Tibial nerve (tissue), 3 donors: ENCODE results near the gene ZCCHC17.

ENCODE experiments used
- POLR2A ChIP-seq, 2 donors: fragments of 450-650 bp; IDR thresholded peaks; one replicate each; pipeline ENCODE4 v1.6.1; 2017; ENCODE audit warnings: antibody characterized with exemption in 2 of 2, mild to moderate bottlenecking in 2 of 2, moderate library complexity in 2 of 2
- TF ChIP-seq, protein P1 (sequence below), 5 experiments: fragments of 200-600 bp in 3 of 5; fragments of 450-650 bp in 2 of 5; sonication (generic) in 3 of 5; IDR thresholded peaks; one replicate each; pipeline ENCODE4 v1.5.1; 2016 to 2019; ENCODE audit warnings: antibody characterized with exemption in 5 of 5, mild to moderate bottlenecking in 3 of 5, moderate library complexity in 2 of 5

- TF ChIP-seq POLR2A (IDR thresholded peaks at IDR 0.05), result no peak
- TF ChIP-seq, protein P1, sequence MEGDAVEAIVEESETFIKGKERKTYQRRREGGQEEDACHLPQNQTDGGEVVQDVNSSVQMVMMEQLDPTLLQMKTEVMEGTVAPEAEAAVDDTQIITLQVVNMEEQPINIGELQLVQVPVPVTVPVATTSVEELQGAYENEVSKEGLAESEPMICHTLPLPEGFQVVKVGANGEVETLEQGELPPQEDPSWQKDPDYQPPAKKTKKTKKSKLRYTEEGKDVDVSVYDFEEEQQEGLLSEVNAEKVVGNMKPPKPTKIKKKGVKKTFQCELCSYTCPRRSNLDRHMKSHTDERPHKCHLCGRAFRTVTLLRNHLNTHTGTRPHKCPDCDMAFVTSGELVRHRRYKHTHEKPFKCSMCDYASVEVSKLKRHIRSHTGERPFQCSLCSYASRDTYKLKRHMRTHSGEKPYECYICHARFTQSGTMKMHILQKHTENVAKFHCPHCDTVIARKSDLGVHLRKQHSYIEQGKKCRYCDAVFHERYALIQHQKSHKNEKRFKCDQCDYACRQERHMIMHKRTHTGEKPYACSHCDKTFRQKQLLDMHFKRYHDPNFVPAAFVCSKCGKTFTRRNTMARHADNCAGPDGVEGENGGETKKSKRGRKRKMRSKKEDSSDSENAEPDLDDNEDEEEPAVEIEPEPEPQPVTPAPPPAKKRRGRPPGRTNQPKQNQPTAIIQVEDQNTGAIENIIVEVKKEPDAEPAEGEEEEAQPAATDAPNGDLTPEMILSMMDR (IDR thresholded peaks at IDR 0.05), result no peak
Measured at GRCh38 chr1:31412732-31413404, 116.0 kb downstream of the ZCCHC17 start, which contains the start of gene SERINC2.
